Esophagus squamous epithelium (tissue), 5 donors: ENCODE measurements around the gene EPN3. TPM values are rescaled to one million over a fixed set of nuclear protein-coding genes. Genes with fewer than 3 reads are reported as not detected.

Experiments used
- DNase-seq: peaks from one replicate; lab custom pipeline; 2025; lab: John Stamatoyannopoulos, UW
- H3K27ac ChIP-seq, 4 donors: fragments of 200-600 bp; sonication (generic); one replicate each; pipeline ENCODE4 v1.5.1; 2016 to 2019; ENCODE audit warnings: mild to moderate bottlenecking in 1 of 4
- H3K27me3 ChIP-seq, 4 donors: fragments of 200-600 bp; sonication (generic); 1 replicate in 3 of 4; 2 replicates in 1 of 4; pipeline versions ENCODE4 v1.5.1 to v1.6.0; 2017 to 2021; ENCODE audit warnings: antibody characterized with exemption in 1 of 4
- H3K36me3 ChIP-seq, 3 donors: fragments of 200-600 bp; sonication (generic); one replicate each; pipeline ENCODE4 v1.5.1; 2016 to 2019
- H3K4me1 ChIP-seq, 3 donors: fragments of 200-600 bp; sonication (generic); one replicate each; pipeline ENCODE4 v1.5.1; 2017 to 2019
- H3K4me3 ChIP-seq, 4 donors: fragments of 200-600 bp; sonication (generic); 1 replicate in 3 of 4; 2 replicates in 1 of 4; pipeline ENCODE4 v1.5.1; 2016 to 2019; ENCODE audit warnings: mild to moderate bottlenecking in 2 of 4, moderate library complexity in 1 of 4
- H3K9me3 ChIP-seq, 3 donors: fragments of 200-600 bp; sonication (generic); one replicate each; pipeline ENCODE4 v1.5.1; 2016 to 2019
- POLR2A ChIP-seq, 4 donors: fragments of 450-650 bp; IDR thresholded peaks; one replicate each; pipeline ENCODE4 v1.6.1; 2017; ENCODE audit warnings: antibody characterized with exemption in 4 of 4, mild to moderate bottlenecking in 4 of 4, moderate library complexity in 3 of 4
- whole genome bisulfite sequencing, 2 donors: methylation state at CpG; one replicate each; pipeline ENCODE4 v1.1.5; 2018; 5-methylcytosine and 5-hydroxymethylcytosine counted together
- intact Hi-C: fragments of 100-400 bp; cut with DNase I; formaldehyde crosslinking; loops from one replicate; pipeline ENCODE4 v1.15.0; 2022
- total RNA-seq, 4 donors: library from RNA; depleted of rRNA; stranded (reverse); fragments of >200 nt; gene quantifications; one replicate each; pipeline ENCODE4 v1.1.0, GENCODE V29; 2016
- TF ChIP-seq, protein P1 (sequence below), 6 experiments: fragments of 450-650 bp in 4 of 6; fragments of 200-600 bp in 2 of 6; sonication (generic) in 2 of 6; IDR thresholded peaks; one replicate each; pipeline ENCODE4 v1.5.1; 2016 to 2019; ENCODE audit warnings: antibody characterized with exemption in 6 of 6, mild to moderate bottlenecking in 4 of 6, moderate library complexity in 4 of 6
- donor health status: DM: yes; HTN: yes; CAD: no.

The EPN3 gene
- total RNA-seq, 4 donors from 2014 or later, result 24.5 to 111 (median 51.8) TPM

DNA sequence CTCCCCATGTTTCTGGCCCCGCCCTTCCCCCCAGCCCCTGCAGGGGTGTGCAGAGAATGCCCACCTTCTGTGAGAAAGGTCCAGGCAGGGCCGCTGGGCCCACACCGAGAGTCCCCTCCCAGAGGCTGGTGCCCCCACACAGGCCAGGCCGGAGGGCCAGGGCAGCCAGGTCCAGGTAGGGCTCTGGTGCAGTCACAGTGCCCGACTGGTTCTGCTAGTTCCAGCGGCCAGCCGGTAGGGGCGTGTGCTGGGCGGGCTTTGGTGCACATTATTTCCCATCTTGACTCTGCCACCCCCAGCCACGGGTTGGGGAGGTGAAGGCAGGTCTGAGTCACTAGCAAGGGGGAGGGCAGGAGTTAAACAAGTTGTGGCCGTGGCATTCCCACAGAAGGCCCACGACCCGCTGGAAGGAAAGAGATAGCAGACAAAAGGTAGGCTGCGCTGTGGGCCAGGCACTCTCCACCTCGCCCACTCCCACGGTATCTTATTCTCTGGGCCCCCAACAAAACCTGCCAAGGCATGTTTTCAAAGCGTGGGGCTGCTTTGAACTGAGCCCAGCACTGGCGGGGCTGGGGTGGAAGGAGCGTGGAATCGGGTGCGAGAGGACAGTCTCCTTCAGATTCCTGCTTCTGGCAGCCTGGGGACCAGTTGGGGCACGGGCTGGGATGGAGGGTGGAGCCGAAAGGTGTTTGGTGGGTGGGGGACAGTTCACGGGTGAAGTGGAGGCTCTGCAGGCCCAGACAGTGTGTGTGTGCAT is 1.9 kb downstream of the EPN3 start:
- DNase-seq, result no peak
- TF ChIP-seq, protein P1, sequence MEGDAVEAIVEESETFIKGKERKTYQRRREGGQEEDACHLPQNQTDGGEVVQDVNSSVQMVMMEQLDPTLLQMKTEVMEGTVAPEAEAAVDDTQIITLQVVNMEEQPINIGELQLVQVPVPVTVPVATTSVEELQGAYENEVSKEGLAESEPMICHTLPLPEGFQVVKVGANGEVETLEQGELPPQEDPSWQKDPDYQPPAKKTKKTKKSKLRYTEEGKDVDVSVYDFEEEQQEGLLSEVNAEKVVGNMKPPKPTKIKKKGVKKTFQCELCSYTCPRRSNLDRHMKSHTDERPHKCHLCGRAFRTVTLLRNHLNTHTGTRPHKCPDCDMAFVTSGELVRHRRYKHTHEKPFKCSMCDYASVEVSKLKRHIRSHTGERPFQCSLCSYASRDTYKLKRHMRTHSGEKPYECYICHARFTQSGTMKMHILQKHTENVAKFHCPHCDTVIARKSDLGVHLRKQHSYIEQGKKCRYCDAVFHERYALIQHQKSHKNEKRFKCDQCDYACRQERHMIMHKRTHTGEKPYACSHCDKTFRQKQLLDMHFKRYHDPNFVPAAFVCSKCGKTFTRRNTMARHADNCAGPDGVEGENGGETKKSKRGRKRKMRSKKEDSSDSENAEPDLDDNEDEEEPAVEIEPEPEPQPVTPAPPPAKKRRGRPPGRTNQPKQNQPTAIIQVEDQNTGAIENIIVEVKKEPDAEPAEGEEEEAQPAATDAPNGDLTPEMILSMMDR (IDR thresholded peaks at IDR 0.05), result peak in 5 of 6 experiments; percentile 16 to 71 (median 58)
- peak in 3 of 4 donors; percentile 43 to 73 (median 71) for TF ChIP-seq POLR2A (IDR thresholded peaks at IDR 0.05)
- Histone ChIP-seq H3K36me3 (peaks cover 9 to 35% (median 9%) of the 10 kb centered on the region in 3 donors), H3K9me3 (no peaks in the 10 kb centered on the region), H3K27ac (peak overlapping the region; percentile 76 to 96 (median 93)), H3K27me3 (peaks cover 0 to 52% (median 4%) of the 10 kb centered on the region in 4 donors), H3K4me1 (peaks cover 24 to 81% (median 26%) of the 10 kb centered on the region in 3 donors), H3K4me3 (peak overlapping the region; percentile 69 to 76 (median 74))
- intact Hi-C loops, result no loop called here
- 22 to 48% methylated on average over 11 to 13 of the region's 24 CpGs for WGBS, 2 donors

DNA sequence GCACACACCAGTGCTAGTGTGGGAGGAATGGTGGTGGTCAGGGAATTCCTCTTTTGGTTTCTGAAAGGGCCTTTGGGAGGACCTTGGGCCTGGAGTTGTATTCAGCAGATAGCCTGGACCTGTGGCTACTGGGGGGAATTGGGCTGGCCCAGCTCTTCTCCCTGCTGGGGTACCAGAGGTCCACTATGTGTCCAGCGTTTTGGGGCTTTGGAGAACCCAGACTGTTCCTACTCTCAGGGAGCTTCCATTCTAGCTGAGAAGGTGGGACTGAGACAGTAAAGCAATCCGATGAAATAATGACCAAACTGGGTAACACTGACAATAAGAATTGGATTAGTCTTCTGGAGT is 2.4 kb downstream of the EPN3 start:
- DNase-seq, result no peak
- peaks cover 9 to 39% (median 9%) of the 10 kb centered on the region in 3 donors for H3K36me3 ChIP-seq
- H3K4me1 ChIP-seq, result peaks cover 24 to 87% (median 31%) of the 10 kb centered on the region in 3 donors
- peaks cover 0 to 46% (median 4%) of the 10 kb centered on the region in 4 donors for H3K27me3 ChIP-seq
- H3K9me3 ChIP-seq, result no peaks in the 10 kb centered on the region
- WGBS, 2 donors, result 55 to 57% methylated on average over 2 of the region's 2 CpGs
- TF ChIP-seq, protein P1 (IDR thresholded peaks at IDR 0.05), result no peak
- no peak for TF ChIP-seq POLR2A (IDR thresholded peaks at IDR 0.05)
- peak overlapping the region; percentile 69 to 76 (median 74) for H3K4me3 ChIP-seq
- intact Hi-C loops, result no loop called here
- peak overlapping the region; percentile 76 to 96 (median 93) for H3K27ac ChIP-seq

DNA sequence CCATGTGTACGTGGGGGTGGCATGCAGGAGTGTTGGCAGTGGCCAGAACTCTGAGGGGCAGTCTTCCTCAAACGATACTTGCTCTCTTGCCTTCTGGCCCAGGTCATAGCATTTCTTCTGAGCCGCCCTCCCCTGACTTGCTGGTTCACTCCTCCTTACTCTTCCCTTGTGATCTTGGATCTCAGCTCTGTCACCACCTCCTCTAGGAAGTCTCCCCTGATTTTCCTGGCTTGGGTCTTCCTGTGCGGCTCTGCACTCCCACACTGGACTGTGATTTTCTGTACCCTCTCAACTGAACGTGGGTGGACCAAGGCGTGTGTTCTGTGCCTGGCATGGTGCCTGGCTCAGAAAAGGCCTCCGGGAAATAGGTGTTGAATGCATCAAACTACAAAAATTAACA is 2.9 kb downstream of the EPN3 start:
- Histone ChIP-seq H3K4me3 (peak overlapping the region; percentile 69 to 76 (median 74)), H3K4me1 (peaks cover 27 to 92% (median 35%) of the 10 kb centered on the region in 3 donors)

DNA sequence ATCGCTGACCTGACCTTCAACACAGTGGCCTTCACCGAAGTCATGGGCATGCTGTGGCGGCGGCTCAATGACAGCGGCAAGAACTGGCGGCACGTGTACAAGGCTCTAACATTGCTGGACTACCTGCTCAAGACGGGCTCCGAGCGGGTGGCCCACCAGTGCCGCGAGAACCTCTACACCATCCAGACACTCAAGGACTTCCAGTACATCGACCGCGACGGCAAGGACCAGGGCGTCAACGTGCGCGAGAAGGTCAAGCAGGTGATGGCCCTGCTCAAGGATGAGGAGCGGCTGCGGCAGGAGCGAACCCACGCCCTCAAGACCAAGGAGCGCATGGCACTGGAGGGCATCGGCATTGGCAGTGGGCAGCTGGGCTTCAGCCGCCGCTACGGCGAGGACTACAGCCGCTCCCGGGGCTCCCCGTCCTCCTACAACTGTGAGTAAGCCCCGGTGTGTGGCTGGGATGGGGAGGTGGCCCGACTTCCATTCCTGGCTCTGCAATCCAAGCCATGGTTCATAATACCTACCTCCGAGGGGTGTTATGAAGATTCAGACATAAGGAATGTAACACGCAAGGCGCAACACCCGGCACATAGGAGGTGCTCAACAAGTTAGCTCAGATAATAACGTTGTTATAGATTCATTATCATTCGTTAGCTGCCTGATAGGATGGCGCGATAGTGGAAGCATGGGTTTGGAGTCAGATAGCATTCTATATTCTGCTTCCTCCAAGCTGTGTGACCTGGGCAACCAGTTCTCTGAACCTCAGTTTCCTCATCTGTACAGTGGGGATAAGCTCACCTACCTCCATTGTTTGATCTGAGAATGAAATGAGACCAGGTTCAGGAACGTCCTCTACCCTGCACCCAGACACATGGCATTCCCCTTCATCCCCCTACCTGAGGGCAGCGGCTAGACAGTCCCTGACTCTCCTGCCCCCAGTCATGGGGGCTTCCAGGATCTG is 4.4 kb downstream of the EPN3 start:
- intact Hi-C loops, result no loop called here
- Histone ChIP-seq H3K4me3 (no peak overlapping the region), H3K4me1 (peaks cover 41 to 100% (median 45%) of the 10 kb centered on the region in 3 donors), H3K27ac (no peak overlapping the region), H3K9me3 (no peaks in the 10 kb centered on the region), H3K36me3 (peaks cover 9 to 48% (median 9%) of the 10 kb centered on the region in 3 donors), H3K27me3 (peaks cover 0 to 28% (median 4%) of the 10 kb centered on the region in 4 donors)
- no peak for TF ChIP-seq POLR2A (IDR thresholded peaks at IDR 0.05)
- TF ChIP-seq, protein P1 (IDR thresholded peaks at IDR 0.05), result no peak
- WGBS, 2 donors, result 90 to 92% methylated on average over 10 to 42 of the region's 45 CpGs
- DNase-seq, result no peak

More for the DNA sequence above, 2.9 kb downstream of the EPN3 start:
- no peak for TF ChIP-seq POLR2A (IDR thresholded peaks at IDR 0.05)
- TF ChIP-seq, protein P1 (IDR thresholded peaks at IDR 0.05), result no peak
- Histone ChIP-seq H3K36me3 (peaks cover 9 to 39% (median 9%) of the 10 kb centered on the region in 3 donors), H3K9me3 (no peaks in the 10 kb centered on the region), H3K27ac (peak overlapping the region in 3 of 4 donors; percentile 92 to 96 (median 94)), H3K27me3 (peaks cover 0 to 43% (median 4%) of the 10 kb centered on the region in 4 donors)
- DNase-seq, result no peak
- intact Hi-C loops, result no loop called here
- WGBS, 2 donors, result 42 to 75% methylated on average over 5 of the region's 7 CpGs
